Progenitor cell of endocrine pancreas (in vitro differentiated cells): ENCODE results near the gene DENND10. TPM values are rescaled to one million over a fixed set of nuclear protein-coding genes. Genes with fewer than 3 reads are reported as not detected.

ENCODE experiments used
- DNase-seq: peaks from one replicate; pipeline ENCODE4 v3.0.0; 2021; ENCODE audit warnings: low spot score; ENCODE audit not compliant: unreplicated experiment
- H3K27ac Mint-ChIP-seq: 2 replicates; pipeline ENCODE4 v1.8.0; 2021; ENCODE audit warnings: mild to moderate bottlenecking, moderate library complexity, mixed read lengths
- H3K27me3 Mint-ChIP-seq: 2 replicates; pipeline ENCODE4 v1.8.0; 2021; ENCODE audit warnings: mixed read lengths
- H3K36me3 Mint-ChIP-seq: 2 replicates; pipeline ENCODE4 v1.8.0; 2022; ENCODE audit warnings: mixed read lengths; ENCODE audit not compliant: insufficient read depth
- H3K4me1 Mint-ChIP-seq: 2 replicates; pipeline ENCODE4 v1.8.0; 2021; ENCODE audit warnings: low read depth, mixed read lengths
- H3K4me3 Mint-ChIP-seq: 2 replicates; pipeline ENCODE4 v1.8.0; 2021; ENCODE audit warnings: low read depth, mild to moderate bottlenecking, moderate library complexity, mixed read lengths
- H3K9me3 Mint-ChIP-seq: 2 replicates; pipeline ENCODE4 v1.8.0; 2021; ENCODE audit warnings: low read depth, mixed read lengths
- CTCF ChIP-seq: fragments of 200-600 bp; sonication (generic); IDR thresholded peaks from one replicate; pipeline ENCODE4 v1.5.0; 2021; ENCODE audit warnings: antibody characterized with exemption, mild to moderate bottlenecking; ENCODE audit not compliant: unreplicated experiment
- total RNA-seq: library from RNA; stranded (reverse); gene quantifications from 2 replicates; pipeline ENCODE4 v1.2.1, GENCODE V29; 2021

Gene DENND10
- total RNA-seq, 1 donor from 2014 or later, result 48.5 TPM

GRCh38 chr10:119166564-119166963, 62.7 kb downstream of the DENND10 start:
- Mint-ChIP-seq H3K9me3 (no peaks in the 10 kb centered on the region), H3K4me1 (peaks cover 15% of the 10 kb centered on the region), H3K27me3 (no peaks in the 10 kb centered on the region), H3K36me3 (peaks cover 17% of the 10 kb centered on the region), H3K27ac (peak overlapping the region; percentile 95), H3K4me3 (peak overlapping the region; percentile 81)
- DNase-seq, result no peak
- TF ChIP-seq CTCF, result no peak

GRCh38 chr10:119167041-119167440, 63.1 kb downstream of the DENND10 start:
- Mint-ChIP-seq H3K4me3 (no peak overlapping the region), H3K27me3 (no peaks in the 10 kb centered on the region), H3K4me1 (peaks cover 11% of the 10 kb centered on the region), H3K9me3 (no peaks in the 10 kb centered on the region), H3K36me3 (peaks cover 20% of the 10 kb centered on the region), H3K27ac (no peak overlapping the region)
- TF ChIP-seq CTCF, result no peak
- DNase-seq, result no peak

GRCh38 chr10:119174109-119174508, 70.2 kb downstream of the DENND10 start:
- TF ChIP-seq CTCF, result no peak
- DNase-seq, result no peak
- Mint-ChIP-seq H3K4me3 (no peak overlapping the region), H3K4me1 (peaks cover 16% of the 10 kb centered on the region), H3K36me3 (peaks cover 26% of the 10 kb centered on the region), H3K27me3 (no peaks in the 10 kb centered on the region), H3K9me3 (no peaks in the 10 kb centered on the region), H3K27ac (no peak overlapping the region)

- Mint-ChIP-seq H3K4me1 (peaks cover 16% of the 10 kb centered on the region), H3K4me3 (peak overlapping the region; percentile 19), H3K9me3 (no peaks in the 10 kb centered on the region), H3K27me3 (no peaks in the 10 kb centered on the region), H3K27ac (peak overlapping the region; percentile 75), H3K36me3 (peaks cover 17% of the 10 kb centered on the region)
- no peak for DNase-seq
- no peak for TF ChIP-seq CTCF
Measured at GRCh38 chr10:119176166-119176565, 72.3 kb downstream of the DENND10 start.

GRCh38 chr10:119177708-119178371, 73.9 kb downstream of the DENND10 start:
- H3K9me3 Mint-ChIP-seq, result no peaks in the 10 kb centered on the region
- peaks cover 16% of the 10 kb centered on the region for H3K4me1 Mint-ChIP-seq
- no peaks in the 10 kb centered on the region for H3K27me3 Mint-ChIP-seq
- H3K27ac Mint-ChIP-seq, result peak overlapping the region; percentile 98
- no peak for DNase-seq
- no peak for TF ChIP-seq CTCF
- H3K36me3 Mint-ChIP-seq, result peaks cover 8% of the 10 kb centered on the region
- H3K4me3 Mint-ChIP-seq, result peak overlapping the region; percentile 95
